Endothelial cell of umbilical vein (primary cell): ENCODE measurements around the gene SART3.

ENCODE experiments used
- CTCF ChIP-seq, 2 donors: IDR thresholded peaks; 1 replicate in 1 of 2; 2 replicates in 1 of 2; pipeline ENCODE4 v1.5.1; 2011; ENCODE audit warnings: low read length in 2 of 2, mild to moderate bottlenecking in 2 of 2, moderate library complexity in 2 of 2, control low read depth in 1 of 2, inconsistent platforms in 1 of 2, low read depth in 1 of 2; ENCODE audit not compliant: insufficient read depth in 1 of 2; ENCODE audit errors: extremely low read depth in 1 of 2
- EZH2 ChIP-seq: IDR thresholded peaks from 2 replicates; pipeline ENCODE4 v1.6.1; 2012; ENCODE audit warnings: borderline replicate concordance, low read depth, mild to moderate bottlenecking, moderate library complexity, low read length, inconsistent platforms; ENCODE audit not compliant: severe bottlenecking
- JUN ChIP-seq: IDR thresholded peaks from 2 replicates; pipeline ENCODE4 v1.6.1; 2011; ENCODE audit warnings: borderline replicate concordance, low read depth; ENCODE audit not compliant: insufficient read length, insufficient read depth
- MAX ChIP-seq: IDR thresholded peaks from 2 replicates; pipeline ENCODE4 v1.6.1; 2011; ENCODE audit not compliant: insufficient read depth, insufficient read length
- POLR2A ChIP-seq: IDR thresholded peaks from 2 replicates; pipeline ENCODE4 v1.6.1; 2012; ENCODE audit warnings: low read depth, mild to moderate bottlenecking, control low read depth, low read length
- POLR2AphosphoS5 ChIP-seq: IDR thresholded peaks from 2 replicates; pipeline ENCODE4 v1.6.1; 2012; ENCODE audit warnings: low read depth, mild to moderate bottlenecking, control low read depth, low read length, moderate library complexity; ENCODE audit not compliant: insufficient read depth

DNA sequence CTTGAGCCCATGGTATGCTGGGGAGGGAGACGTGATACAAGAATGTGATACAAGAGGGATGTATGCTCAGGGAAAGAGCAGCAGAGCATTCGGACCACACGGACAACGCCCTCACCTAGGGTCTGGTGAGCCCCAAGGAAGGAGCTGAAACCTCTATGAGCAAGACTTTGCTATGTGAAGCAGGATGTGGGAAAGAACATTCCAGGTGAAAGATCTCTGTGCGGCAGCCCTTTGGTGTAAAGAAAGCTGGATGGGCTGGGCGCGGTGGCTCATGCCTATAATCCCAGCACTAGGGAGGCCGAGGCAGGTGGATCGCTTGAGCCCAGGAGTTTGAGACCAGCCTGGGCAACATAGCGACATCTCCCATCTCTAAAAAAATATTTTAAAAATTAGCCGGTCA, 62.8 kb downstream of the SART3 start:
- TF ChIP-seq CTCF (IDR thresholded peaks at IDR 0.05; ENCODE audit: extremely low read depth in 1 of 2, insufficient read depth in 1 of 2, low read depth in 1 of 2, low read length in 2 of 2) (no peak), POLR2A (no peak), JUN (no peak), EZH2 (no peak), POLR2AphosphoS5 (no peak), MAX (no peak)
